CD4-positive, alpha-beta T cell treated with Interferon gamma for 1 hour (primary cell): ENCODE results near the gene HSPA12A.

Experiments used
- DNase-seq: peaks from one replicate; pipeline ENCODE4 v3.0.0-alpha.2; 2020

The HSPA12A gene

DNA sequence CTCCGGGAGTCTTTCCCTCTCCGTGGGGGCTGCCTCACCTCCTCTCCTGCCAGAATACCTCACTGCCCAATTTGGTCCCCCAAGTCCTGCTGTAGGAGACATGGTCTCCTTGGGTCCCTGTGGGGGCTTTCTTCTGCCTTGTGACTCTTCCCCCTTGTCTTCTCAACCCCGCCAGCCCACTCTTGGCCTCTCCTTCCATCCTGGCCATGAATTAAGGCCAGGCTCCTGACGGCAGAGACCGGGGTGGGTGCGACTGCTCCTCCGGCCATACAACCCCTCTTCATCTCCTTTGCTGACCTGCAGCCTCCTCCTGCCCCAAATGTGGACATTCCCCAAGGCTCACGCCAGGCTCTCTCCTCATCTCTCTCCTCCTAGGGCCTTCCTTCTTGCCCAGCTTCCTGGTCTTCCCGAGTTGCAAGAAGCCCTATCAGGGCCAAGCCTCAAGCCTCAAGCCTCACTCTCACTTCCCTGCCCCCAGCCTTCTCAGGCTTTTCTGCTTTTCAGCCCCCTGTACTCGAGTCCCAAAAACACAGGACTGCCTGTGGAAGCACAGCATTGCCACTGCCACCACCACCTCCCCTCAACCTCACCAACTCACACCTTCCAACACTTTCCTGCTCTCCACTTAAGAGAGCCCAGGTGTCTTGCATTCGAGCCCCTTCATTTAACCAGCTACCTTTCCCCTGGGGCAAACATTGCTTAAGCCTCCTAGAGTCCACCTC lies 120.3 kb downstream of the HSPA12A start:
- no peak for DNase-seq

DNA sequence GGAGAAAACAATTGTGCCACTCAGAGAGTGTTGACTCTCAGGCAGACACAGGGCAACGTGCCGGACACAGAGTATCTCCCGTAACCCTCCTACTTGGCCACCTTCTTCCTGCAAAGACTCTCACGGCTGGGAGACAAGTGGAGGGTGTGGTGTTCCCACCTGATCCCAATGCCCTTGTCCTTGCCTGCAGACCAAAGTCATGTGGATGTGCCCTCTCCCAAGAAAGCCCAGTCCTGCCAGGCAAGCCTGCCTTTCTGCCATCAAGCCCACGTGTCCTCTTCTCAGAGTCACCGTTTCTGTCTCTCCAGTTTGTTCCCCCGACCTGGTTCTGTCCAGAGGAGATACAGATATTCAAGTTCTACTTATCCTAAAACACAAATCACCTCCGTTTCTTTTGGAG lies 120.9 kb downstream of the HSPA12A start:
- no peak for DNase-seq
